H54 (cell line): ENCODE data around the gene CYFIP2.
"Not testable (repeated sequence)": the region's sequence is repeated elsewhere in the genome, so short reads cannot be mapped to it uniquely, and the experiment has no call there.

Experiments
- DNase-seq: peaks from one replicate; pipeline ENCODE4 v3.0.0; 2011; ENCODE audit warnings: low spot score, mixed read lengths; ENCODE audit not compliant: insufficient read length
- FAIRE-seq: peaks from 3 replicates; lab custom pipeline; 2011; peaks lifted over from hg19 to GRCh38; lab: Jason Lieb, UNC
- POLR2A ChIP-seq: IDR thresholded peaks from 2 replicates; pipeline ENCODE4 v1.6.1; 2011; ENCODE audit warnings: low read depth, mild to moderate bottlenecking, low read length

Gene CYFIP2

GRCh38 chr5:157384971-157385709 is 119.2 kb downstream of the CYFIP2 start:
- FAIRE-seq: peak; percentile 43
- no peak for TF ChIP-seq POLR2A
- DNase-seq: peak; percentile 26

GRCh38 chr5:157387041-157387563 is 121.2 kb downstream of the CYFIP2 start:
- FAIRE-seq (no peak), DNase-seq (no peak)
- TF ChIP-seq POLR2A: no peak

GRCh38 chr5:157387683-157388093 is 121.8 kb downstream of the CYFIP2 start:
- peak; percentile 33 for DNase-seq
- TF ChIP-seq POLR2A: no peak
- FAIRE-seq: no peak

- no peak for TF ChIP-seq POLR2A
Measured at GRCh38 chr5:157388111-157388710, 122.3 kb downstream of the CYFIP2 start.

GRCh38 chr5:157389103-157389502 is 123.2 kb downstream of the CYFIP2 start:
- TF ChIP-seq POLR2A: no peak
- DNase-seq (no peak), FAIRE-seq (no peak)

More at GRCh38 chr5:157388111-157388710, 122.3 kb downstream of the CYFIP2 start:
- DNase-seq (no peak), FAIRE-seq (no peak)

GRCh38 chr5:157390133-157390532 is 124.2 kb downstream of the CYFIP2 start:
- DNase-seq (no peak), FAIRE-seq (no peak)
- TF ChIP-seq POLR2A: no peak

- FAIRE-seq (peak; percentile 92), DNase-seq (peak; percentile 90)
- no peak for TF ChIP-seq POLR2A
Measured at GRCh38 chr5:157390551-157391297, 124.8 kb downstream of the CYFIP2 start.

GRCh38 chr5:157398305-157398704 is 132.4 kb downstream of the CYFIP2 start:
- DNase-seq (no peak), FAIRE-seq (no peak)
- no peak for TF ChIP-seq POLR2A

GRCh38 chr5:157400741-157401495 is 135.0 kb downstream of the CYFIP2 start:
- no peak for TF ChIP-seq POLR2A
- FAIRE-seq: no peak
- no peak for DNase-seq

- FAIRE-seq (no peak), DNase-seq (no peak)
Measured at GRCh38 chr5:157415838-157416237, 149.9 kb downstream of the CYFIP2 start.

GRCh38 chr5:157419521-157419920 is 153.6 kb downstream of the CYFIP2 start:
- DNase-seq, FAIRE-seq: not testable (repeated sequence)

More at GRCh38 chr5:157415838-157416237, 149.9 kb downstream of the CYFIP2 start:
- TF ChIP-seq POLR2A: no peak

- DNase-seq, FAIRE-seq: not testable (repeated sequence)
Measured at GRCh38 chr5:157429920-157430319, 164.0 kb downstream of the CYFIP2 start.

GRCh38 chr5:157431544-157432200 is 165.7 kb downstream of the CYFIP2 start:
- TF ChIP-seq POLR2A: no peak
- no peak for DNase-seq
- peak; percentile 91 for FAIRE-seq
